HG03108 (cell line): Measurements from ENCODE around the gene ZNF296.
A peak's percentile ranks its signal among the peaks of the same experiment; 100 is the strongest.

Experiments used
- ATAC-seq: cut with Tn5 transposase; IDR thresholded peaks from one replicate; pipeline ENCODE4 v1.9.1; 2021; ENCODE audit warnings: moderate library complexity; ENCODE audit not compliant: unreplicated experiment

ZNF296 gene

DNA sequence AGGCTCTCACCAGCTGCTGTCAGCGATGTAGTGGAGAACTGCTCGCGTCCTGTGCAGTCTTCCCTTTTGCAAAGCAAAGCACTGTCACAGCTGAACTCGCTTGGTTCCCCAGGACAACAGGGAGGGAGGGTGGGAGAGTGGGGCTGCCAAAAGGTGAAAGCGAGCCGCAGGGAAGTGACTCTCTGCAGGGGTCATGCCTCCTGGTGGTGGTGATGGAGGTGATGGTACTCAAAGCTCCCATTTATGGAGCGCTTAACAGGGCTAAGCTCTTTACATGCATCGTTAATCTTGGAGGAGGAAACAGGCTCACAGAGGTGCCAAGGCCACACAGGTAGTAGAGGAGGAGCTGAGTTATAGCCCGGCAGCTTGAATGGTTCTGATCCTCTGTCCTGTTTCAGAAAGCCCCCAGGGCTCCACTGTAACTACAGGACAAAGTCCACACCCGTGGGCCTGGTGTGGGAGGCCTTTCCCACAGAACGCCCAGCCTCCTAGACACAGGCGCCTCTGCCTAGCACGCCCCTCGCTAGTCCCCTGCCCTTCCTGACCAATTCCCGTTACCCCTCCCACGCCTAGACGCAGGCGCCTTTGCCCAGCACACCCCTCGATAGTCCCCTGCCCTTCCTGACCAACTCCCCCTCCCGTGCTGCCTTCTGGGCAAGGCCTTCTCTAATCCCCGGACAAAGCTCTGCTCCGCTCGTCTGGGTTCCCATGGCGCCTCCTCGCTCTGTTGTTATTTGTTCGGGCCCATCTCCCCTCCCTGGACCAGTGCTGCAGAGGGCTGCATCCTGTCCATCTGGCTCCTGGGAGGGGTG is 27.4 kb upstream of the ZNF296 start:
- no peak for ATAC-seq

DNA sequence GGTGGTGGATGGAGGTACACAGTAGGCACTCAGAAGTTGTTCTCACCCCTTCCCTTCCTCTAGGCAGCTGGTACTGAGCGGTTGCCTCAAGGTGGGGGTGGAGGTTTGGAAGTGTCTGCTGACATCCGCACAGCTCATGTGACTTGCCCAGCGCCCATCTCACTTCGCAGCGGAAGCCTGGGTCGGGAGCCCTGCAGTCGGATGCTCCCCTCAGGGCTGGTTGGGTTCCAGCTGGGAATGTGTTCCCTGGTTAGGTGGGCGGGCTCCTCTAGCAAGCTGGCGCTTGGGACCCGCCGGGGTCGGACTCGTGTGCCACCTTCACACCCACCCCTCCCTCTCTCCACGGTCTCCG is 26.9 kb upstream of the ZNF296 start:
- ATAC-seq, result no peak

DNA sequence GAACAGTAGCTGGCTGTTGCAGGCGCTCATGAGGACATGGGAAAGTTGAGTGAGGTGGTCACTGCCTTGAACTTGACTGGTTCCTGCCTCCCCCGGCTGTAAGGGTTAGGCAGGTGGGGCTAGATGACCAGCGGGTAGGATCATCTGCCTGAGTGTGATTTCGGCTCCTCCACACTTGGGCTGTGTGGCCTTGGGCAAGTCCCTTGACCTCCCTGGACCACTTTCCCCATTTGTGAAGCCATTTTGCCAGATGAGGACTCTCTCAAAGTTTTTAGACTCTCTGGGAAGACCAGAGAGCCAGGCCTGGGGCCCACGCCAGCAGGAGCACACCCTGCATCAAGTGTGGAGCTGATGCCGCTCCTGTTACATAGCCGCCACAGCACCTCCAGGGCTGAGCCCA is 26.2 kb upstream of the ZNF296 start:
- no peak for ATAC-seq

GRCh38 chr19:45101806-45102205 is 25.5 kb upstream of the ZNF296 start:
- no peak for ATAC-seq

GRCh38 chr19:45100846-45101252 is 24.6 kb upstream of the ZNF296 start:
- no peak for ATAC-seq

- no peak for ATAC-seq
Measured at GRCh38 chr19:45100201-45100600, 23.9 kb upstream of the ZNF296 start.

DNA sequence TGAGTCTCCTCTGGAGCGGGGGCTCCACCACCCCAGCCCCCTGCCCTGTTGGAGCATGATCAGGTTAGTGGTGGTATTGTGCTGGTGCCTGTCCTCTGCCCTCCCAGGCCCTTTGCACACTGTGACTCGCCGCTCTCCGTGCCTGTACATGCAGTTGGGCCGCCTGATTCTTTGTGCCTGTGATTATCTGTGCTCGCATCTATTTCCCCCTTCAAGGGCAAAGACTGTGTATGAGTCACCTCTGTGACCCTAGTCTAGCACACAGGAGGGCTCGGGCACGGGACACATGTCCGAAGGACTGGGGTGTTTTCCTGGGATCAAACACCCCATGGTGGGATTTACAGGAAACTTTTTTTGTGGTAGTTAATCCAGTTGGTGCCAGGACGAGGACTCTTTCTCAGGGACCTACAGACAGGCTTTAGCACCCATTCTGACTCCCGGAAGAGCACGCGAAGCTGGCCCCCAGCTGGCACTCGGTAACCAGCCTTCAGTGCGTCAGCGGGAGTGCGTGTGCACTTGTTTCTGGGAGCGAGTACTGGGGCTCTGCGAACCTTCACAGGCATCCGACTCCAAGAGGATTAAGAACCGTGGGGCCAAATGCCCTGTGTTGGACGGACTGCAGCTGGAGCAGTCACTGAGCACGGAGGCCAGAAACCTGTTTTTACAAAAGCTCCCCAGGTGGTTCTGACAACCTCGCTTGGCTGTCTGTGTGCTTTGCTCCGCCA is 23.4 kb upstream of the ZNF296 start:
- no peak for ATAC-seq

GRCh38 chr19:45098521-45099466 is 22.5 kb upstream of the ZNF296 start:
- ATAC-seq, result no peak

GRCh38 chr19:45097776-45098520 is 21.7 kb upstream of the ZNF296 start:
- ATAC-seq, result no peak

DNA sequence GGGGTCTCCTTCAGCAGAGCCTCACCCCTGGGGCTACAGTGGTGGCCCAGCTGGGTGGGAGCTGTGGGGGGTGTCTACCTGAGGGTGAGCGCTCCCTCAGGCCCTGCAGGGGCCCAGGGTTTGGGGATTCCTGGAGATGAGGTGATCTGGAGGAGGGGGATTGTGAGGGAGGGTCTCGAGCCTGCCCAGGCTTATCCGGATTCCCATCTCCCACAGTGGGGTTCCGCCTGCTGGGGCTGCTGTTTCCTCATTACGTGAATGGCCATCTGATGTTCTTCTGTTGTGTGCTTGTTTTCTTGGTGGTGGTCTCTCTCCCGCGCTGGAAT is 21.1 kb upstream of the ZNF296 start:
- ATAC-seq, result no peak

DNA sequence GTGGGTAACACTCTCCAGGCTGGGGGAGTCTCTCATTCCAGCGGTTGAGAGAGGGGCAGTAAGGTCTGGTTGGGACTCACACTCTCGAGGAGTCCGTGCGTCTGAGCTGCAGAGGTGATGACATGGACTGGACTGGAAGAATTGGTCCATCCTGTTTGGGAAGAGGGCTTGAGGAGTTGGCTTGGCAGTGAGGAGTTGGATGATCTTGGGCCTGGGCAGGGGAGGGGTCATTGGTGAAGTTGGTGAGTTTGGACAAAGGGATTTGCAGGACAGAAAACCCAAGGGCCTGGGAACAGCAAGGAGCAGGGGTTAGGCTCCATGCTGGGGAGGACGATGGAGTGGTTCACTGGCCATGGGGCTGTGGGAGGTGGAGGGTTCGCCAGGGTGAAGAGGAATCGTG is 20.4 kb upstream of the ZNF296 start:
- no peak for ATAC-seq

DNA sequence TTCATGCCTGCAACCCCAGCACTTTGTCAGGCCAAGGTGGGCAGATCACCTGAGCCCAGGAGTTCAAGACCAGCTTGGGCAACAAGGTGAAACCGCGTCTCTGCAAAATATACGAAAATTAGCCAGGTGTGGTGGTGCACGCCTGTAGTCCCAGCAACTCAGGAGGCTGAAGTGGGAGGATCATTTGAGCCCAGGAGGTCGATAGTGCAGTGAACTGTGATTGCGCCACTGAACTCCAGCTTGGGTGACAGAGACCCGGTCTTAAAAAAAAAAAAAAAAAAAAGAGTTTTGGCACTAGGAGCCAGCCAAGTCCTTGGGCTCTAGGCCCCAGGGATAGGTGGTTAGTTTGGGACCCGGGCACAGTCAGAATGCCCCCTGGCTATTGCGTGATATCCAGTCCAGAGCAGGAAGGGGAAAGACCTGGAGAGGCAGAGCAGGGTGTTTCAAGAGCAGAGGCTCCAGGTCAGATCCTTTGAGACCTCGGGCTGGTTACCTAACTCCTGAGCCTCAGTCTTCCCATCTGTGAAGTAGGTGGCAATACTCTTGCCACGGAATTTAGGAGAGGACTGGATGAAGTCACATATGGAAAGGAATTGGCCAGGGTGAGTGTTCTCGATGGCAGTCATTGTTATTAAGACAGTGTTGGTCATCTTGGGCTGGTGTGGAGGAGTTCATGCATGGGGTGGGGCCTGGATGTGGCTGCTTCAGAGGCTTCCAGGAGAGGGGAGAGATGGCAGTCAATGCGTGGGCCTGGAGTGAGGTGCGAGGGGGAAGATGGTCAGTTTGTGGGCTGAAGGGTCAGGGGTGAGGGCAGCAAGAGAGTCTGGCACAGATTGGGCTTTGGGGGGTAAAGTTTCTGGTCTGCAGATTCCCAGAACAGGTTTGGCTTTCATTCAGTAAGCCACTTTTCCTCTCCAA is 19.5 kb upstream of the ZNF296 start:
- ATAC-seq, result no peak

DNA sequence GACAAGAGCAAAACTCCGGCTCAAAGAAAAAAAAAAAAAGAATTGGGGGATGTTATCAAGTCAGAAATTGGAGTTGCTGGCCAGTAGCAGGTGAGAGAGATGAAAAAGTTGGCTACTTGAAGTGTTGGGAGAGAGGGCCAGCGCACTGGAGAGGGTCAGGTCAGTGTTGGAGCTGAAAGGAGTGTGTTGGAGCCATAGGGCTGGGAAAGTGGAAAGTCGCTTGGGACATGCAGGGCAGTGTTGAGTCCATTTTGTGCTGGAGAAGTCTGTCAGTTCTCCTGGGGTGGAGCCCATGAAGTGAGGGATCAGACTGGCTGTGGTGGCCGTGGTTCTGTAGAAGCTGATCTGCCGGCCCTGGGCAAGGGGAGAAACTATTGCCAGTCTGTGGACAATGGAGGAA is 18.4 kb upstream of the ZNF296 start:
- ATAC-seq, result no peak

GRCh38 chr19:45094137-45094536 is 17.9 kb upstream of the ZNF296 start:
- no peak for ATAC-seq

DNA sequence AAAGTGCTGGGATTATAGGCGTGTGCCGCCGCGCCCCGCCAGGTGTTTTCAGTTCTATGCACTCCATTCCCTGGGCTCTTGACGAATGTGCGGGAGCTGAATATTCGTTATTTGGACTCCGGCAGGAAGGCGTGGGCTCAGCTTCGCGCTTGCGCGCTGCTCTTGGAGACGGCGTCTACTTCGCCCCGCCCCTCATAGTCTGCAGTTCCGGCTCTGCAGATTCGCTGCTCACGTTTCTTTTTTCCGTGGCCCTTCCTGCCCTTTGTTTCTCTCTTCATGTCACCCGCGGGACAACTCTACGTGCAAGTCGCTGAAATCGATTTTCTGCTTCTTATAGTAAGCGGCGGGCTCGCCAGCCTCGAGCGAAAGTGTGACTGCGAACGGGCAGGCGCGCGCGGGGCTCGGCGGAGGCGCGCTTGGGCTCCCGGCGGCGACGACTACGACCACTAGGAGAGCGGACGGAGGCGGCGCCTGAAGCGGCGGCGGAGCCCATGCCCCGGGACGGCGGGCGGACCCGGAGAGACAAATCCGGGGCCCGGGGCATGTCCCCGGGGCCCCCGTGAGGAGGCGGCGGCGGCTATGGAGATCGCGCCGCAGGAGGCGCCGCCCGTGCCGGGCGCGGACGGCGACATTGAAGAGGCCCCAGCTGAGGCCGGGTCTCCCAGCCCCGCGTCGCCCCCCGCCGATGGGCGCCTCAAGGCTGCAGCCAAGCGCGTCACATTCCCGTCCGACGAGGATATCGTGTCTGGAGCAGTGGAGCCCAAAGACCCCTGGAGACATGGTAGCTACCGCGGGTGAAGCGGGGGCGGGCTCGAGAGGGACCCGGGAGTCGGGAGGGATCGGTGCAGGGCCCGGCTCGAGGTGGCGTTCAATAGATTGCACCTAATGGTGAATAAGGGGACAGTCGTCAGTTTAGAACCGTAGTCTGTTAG is 16.7 kb upstream of the ZNF296 start, which contains the start of gene PPP1R37:
PPP1R37 (plus strand) TSS at position 433 of the 932 bp plus-strand sequence; CDS start at position 580, 147 bp downstream.
- peak; percentile 47 for ATAC-seq

DNA sequence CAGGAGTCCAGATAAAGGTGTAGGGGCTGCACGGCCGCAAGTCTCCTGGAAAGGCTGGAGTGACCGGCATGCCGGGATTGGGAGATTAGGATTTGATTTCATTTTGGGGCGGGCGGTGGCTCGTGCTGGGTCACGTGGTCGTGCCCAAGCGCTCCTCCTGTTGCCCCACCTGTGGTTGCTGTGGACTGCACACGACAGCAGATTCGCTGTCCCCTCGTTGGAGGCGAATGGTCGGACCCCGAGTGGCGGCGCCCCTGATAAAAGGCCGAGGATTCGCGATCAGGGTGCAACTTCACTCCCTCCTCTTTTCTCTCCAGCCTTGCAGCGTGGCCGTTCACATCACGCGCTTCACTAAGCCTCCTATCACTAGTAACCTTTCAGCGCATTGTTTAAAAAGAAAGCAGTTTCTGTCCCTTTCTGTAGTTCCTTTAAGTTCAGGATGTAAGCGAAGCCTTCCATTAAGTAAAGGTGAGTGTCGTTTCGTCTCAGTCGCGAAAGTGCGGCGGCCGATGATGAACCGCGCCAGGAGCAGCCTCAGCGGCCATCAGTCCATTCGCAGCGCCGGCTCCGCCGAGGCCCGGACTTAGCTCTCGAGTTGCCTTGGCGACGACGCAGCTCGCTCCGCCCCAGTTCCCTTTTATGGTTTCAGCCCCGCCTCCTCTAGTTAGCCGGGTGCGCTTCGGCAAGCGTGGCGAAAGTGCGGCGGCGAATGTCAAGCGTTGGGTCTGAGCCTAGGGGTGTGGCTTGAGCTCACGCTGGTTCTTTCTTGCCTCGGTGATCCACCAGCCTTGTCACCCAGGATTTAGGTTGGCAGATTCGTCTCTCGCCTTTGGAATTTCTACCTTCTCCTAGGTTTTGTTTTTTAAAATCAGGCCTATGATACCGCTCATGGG is 15.0 kb upstream of the ZNF296 start:
- ATAC-seq, result peak; percentile 61

- ATAC-seq, result no peak
Measured at GRCh38 chr19:45090606-45091005, 14.3 kb upstream of the ZNF296 start.

GRCh38 chr19:45090034-45090433 is 13.8 kb upstream of the ZNF296 start:
- no peak for ATAC-seq
